Measurements from ENCODE around the gene AS3MT.
"Not testable (repeated sequence)": the region's sequence is repeated elsewhere in the genome, so short reads cannot be mapped to it uniquely, and the experiment has no call there.

Gene AS3MT

DNA sequence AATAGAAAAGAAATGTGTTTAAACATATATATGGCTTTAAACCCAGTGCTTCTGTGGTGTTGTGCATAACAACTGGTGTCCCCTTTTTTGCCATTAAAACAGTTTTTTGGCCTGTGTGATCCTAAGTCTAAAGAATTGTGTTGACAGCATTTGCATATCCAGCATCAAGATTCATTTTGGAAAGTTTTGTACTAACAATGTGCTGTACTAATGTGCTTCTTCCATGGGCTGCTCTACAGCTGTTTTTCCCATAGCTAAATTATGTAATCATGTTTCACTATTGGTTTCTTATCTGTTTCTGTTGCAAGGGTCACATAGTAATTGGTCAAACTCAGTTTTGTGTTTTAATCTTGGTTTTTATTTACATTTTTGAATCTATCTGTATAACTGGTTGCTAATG lies 54.3 kb downstream of the AS3MT start:
- Histone ChIP-seq H3K9ac (ENCODE audit: low read length) (no peak overlapping the region), H3K79me2 (ENCODE audit: insufficient read depth, low read length) (no peaks in the 10 kb centered on the region), H4K20me1 (ENCODE audit: insufficient read depth, low read length) (no peaks in the 10 kb centered on the region), H3K9me3 (ENCODE audit: low read length) (no peaks in the 10 kb centered on the region), H3K4me2 (ENCODE audit: low read length) (no peak overlapping the region), H3K27ac (ENCODE audit: low read depth, low read length, poor library complexity, severe bottlenecking) (no peak overlapping the region), H3K27me3 (ENCODE audit: insufficient read depth, low read length) (no peaks in the 10 kb centered on the region), H3K36me3 (ENCODE audit: insufficient read depth, low read length) (no peaks in the 10 kb centered on the region), H2AFZ (ENCODE audit: low read length) (no peak overlapping the region), H3K4me3 (ENCODE audit: low read depth, low read length, poor library complexity, severe bottlenecking) (no peak overlapping the region), H3F3A (ENCODE audit: insufficient read depth, low read length) (no peaks in the 10 kb centered on the region), H3K9me2 (ENCODE audit: low read depth, low read length) (no peaks in the 10 kb centered on the region), H3K4me1 (ENCODE audit: insufficient read depth, low read length, severe bottlenecking) (peaks cover 46% of the 10 kb centered on the region)
- TF ChIP-seq CTCF (IDR thresholded peaks at IDR 0.05; ENCODE audit: low read length) (no peak), EZH2 (IDR thresholded peaks at IDR 0.05; ENCODE audit: borderline replicate concordance, low read length) (no peak)

GRCh38 chr10:102926842-102927241 lies 57.6 kb downstream of the AS3MT start:
- no peak overlapping the region for H2AFZ ChIP-seq (ENCODE audit: low read length)
- H3F3A ChIP-seq (ENCODE audit: insufficient read depth, low read length), result no peaks in the 10 kb centered on the region
- H4K20me1 ChIP-seq (ENCODE audit: insufficient read depth, low read length), result no peaks in the 10 kb centered on the region
- H3K36me3 ChIP-seq (ENCODE audit: insufficient read depth, low read length), result no peaks in the 10 kb centered on the region
- no peaks in the 10 kb centered on the region for H3K79me2 ChIP-seq (ENCODE audit: insufficient read depth, low read length)
- no peaks in the 10 kb centered on the region for H3K9me3 ChIP-seq (ENCODE audit: low read length)
- peaks cover 17% of the 10 kb centered on the region for H3K4me1 ChIP-seq (ENCODE audit: insufficient read depth, low read length, severe bottlenecking)
- no peak overlapping the region for H3K27ac ChIP-seq (ENCODE audit: low read depth, low read length, poor library complexity, severe bottlenecking)
- no peak for TF ChIP-seq EZH2 (IDR thresholded peaks at IDR 0.05; ENCODE audit: borderline replicate concordance, low read length)
- no peak for TF ChIP-seq CTCF (IDR thresholded peaks at IDR 0.05; ENCODE audit: low read length)
- H3K27me3 ChIP-seq (ENCODE audit: insufficient read depth, low read length), result no peaks in the 10 kb centered on the region
- H3K9me2 ChIP-seq (ENCODE audit: low read depth, low read length), result no peaks in the 10 kb centered on the region
- H3K9ac ChIP-seq (ENCODE audit: low read length), result no peak overlapping the region
- H3K4me3 ChIP-seq (ENCODE audit: low read depth, low read length, poor library complexity, severe bottlenecking), result no peak overlapping the region
- no peak overlapping the region for H3K4me2 ChIP-seq (ENCODE audit: low read length)

DNA sequence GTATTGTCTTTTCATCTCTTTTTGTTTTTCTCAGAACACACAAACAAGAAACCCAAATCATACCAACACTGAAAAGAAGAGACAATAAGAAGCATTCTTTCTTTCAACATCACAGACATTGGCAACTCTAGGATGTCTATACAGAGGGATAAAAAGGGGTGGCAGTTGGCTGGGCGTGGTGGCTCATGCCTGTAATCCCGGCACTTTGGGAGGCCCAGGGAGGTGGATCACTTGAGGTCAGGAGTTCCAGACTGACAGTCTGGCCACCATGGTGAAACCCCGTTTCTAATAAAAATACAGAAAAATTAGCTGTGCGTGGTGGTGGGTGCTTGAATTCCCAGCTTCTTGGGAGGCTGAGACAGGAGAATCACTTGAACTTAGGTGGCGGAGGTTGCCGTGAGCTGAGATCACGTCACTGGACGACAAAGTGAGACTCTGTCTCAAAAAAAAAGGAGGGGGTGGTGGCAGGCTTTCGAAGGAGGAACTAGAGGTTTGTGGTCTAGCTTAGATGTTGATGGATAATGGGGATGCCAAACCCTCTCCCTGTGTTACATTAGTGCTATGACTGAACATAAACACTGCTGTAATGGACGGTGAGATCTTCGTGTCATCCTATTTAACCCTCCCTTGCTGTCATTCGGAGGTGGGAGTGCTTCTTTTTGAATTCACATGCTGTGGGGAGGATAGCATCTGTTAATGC lies 58.2 kb downstream of the AS3MT start:
- H3K27me3 ChIP-seq (ENCODE audit: insufficient read depth, low read length), result no peaks in the 10 kb centered on the region
- peaks cover 14% of the 10 kb centered on the region for H3K4me1 ChIP-seq (ENCODE audit: insufficient read depth, low read length, severe bottlenecking)
- H3K9ac ChIP-seq (ENCODE audit: low read length), result no peak overlapping the region
- H3K9me3 ChIP-seq (ENCODE audit: low read length), result no peaks in the 10 kb centered on the region
- no peaks in the 10 kb centered on the region for H4K20me1 ChIP-seq (ENCODE audit: insufficient read depth, low read length)
- no peak overlapping the region for H3K4me3 ChIP-seq (ENCODE audit: low read depth, low read length, poor library complexity, severe bottlenecking)
- H3K9me2 ChIP-seq (ENCODE audit: low read depth, low read length), result no peaks in the 10 kb centered on the region
- TF ChIP-seq CTCF (IDR thresholded peaks at IDR 0.05; ENCODE audit: low read length) (no peak), EZH2 (IDR thresholded peaks at IDR 0.05; ENCODE audit: borderline replicate concordance, low read length) (no peak)
- no peak overlapping the region for H3K27ac ChIP-seq (ENCODE audit: low read depth, low read length, poor library complexity, severe bottlenecking)
- no peaks in the 10 kb centered on the region for H3K79me2 ChIP-seq (ENCODE audit: insufficient read depth, low read length)
- H3F3A ChIP-seq (ENCODE audit: insufficient read depth, low read length), result no peaks in the 10 kb centered on the region
- no peak overlapping the region for H2AFZ ChIP-seq (ENCODE audit: low read length)
- H3K36me3 ChIP-seq (ENCODE audit: insufficient read depth, low read length), result no peaks in the 10 kb centered on the region
- no peak overlapping the region for H3K4me2 ChIP-seq (ENCODE audit: low read length)

DNA sequence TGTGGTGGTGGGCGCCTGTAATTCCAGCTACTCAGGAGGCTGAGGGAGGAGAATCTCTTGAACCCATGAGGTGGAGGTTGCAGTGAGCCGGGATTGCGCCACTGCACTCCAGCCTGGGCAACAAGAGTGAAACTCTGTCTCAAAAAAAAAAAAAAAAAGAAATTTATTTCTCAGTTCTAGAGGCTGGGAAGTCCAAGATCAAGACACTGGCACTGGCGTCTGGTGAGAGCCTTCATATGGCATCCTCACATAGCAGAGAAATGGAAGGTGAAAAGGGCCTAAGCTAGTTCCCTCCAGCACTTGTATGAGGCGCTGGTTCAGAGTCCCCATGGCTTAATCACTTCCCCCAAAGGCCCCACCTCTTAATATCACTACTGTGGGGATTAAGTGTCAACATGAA lies 59.2 kb downstream of the AS3MT start:
- H3K9me3 ChIP-seq (ENCODE audit: low read length); H3K9ac ChIP-seq (ENCODE audit: low read length); H3K9me2 ChIP-seq (ENCODE audit: low read depth, low read length); H3K79me2 ChIP-seq (ENCODE audit: insufficient read depth, low read length); H3K4me2 ChIP-seq (ENCODE audit: low read length); H2AFZ ChIP-seq (ENCODE audit: low read length); H3K27ac ChIP-seq (ENCODE audit: low read depth, low read length, poor library complexity, severe bottlenecking); H3K4me3 ChIP-seq (ENCODE audit: low read depth, low read length, poor library complexity, severe bottlenecking); H4K20me1 ChIP-seq (ENCODE audit: insufficient read depth, low read length); H3K27me3 ChIP-seq (ENCODE audit: insufficient read depth, low read length); H3K4me1 ChIP-seq (ENCODE audit: insufficient read depth, low read length, severe bottlenecking); H3F3A ChIP-seq (ENCODE audit: insufficient read depth, low read length); H3K36me3 ChIP-seq (ENCODE audit: insufficient read depth, low read length): not testable (repeated sequence)

Measured in OCI-LY1 (cell line).